Measurements from ENCODE around the gene ADGRB3. TPM values are rescaled to one million over a fixed set of nuclear protein-coding genes. Genes with fewer than 3 reads are reported as not detected.

The ADGRB3 gene
- total and polyA plus RNA-seq, 2 donors (not counting 3 experiments of a cell fraction or from before 2014, with no cell fraction given), result not detected

DNA sequence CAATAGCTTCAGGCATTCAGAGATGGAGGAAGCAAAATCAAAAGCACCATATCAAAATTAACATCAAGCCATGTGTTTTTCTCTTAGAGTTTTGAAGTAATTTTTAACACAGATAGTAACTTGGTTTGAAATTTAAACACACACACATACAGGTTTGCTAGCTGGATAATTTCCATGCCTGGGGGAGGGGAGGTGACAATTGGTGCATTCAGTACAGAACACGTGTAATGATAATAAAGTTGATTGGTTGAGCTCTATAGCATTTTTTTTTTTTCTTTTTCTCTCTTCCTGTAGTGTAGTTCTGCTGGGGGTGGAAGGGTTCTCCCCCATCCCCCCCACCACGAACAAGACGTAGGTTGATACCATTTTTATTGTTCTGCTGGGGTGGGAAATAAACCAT, 596.9 kb downstream of the ADGRB3 start:
- Histone ChIP-seq H3K27ac (ENCODE audit: insufficient read depth, low read depth, low read length) (no peak overlapping the region), H4K20me1 (replicated peaks; ENCODE audit: control insufficient read depth, extremely low read depth, insufficient read depth, low read length) (no peaks in the 10 kb centered on the region), H3K9ac (replicated peaks; ENCODE audit: extremely low read depth, insufficient read depth, low read length) (no peak overlapping the region), H2AFZ (ENCODE audit: low read depth, low read length) (no peak overlapping the region), H3K4me2 (ENCODE audit: insufficient read depth, low read length) (no peak overlapping the region), H3K27me3 (ENCODE audit: control insufficient read depth in 2 of 2, insufficient read depth in 2 of 2, low read length in 2 of 2) (no peaks in the 10 kb centered on the region), H3K79me2 (ENCODE audit: control insufficient read depth, insufficient read depth, low read length) (no peaks in the 10 kb centered on the region), H3K36me3 (ENCODE audit: control insufficient read depth in 2 of 2, extremely low read depth in 1 of 2, insufficient read depth in 2 of 2, low read length in 2 of 2) (no peaks in the 10 kb centered on the region), H3K9me1 (replicated peaks; ENCODE audit: control insufficient read depth, extremely low read depth, insufficient read depth, low read length) (no peaks in the 10 kb centered on the region), H3K4me1 (ENCODE audit: control insufficient read depth, extremely low read depth, insufficient read depth, low read length) (no peaks in the 10 kb centered on the region), H3K9me3 (replicated peaks; ENCODE audit: control insufficient read depth, insufficient read depth, low read length) (peaks cover 2% of the 10 kb centered on the region), H3K4me3 (replicated peaks in 1 of 3; ENCODE audit: insufficient read depth in 1 of 3, low read depth in 1 of 3, low read length in 3 of 3) (no peak overlapping the region)
- CTCF ChIA-PET, result no interaction called here
- no peak for TF ChIP-seq POLR2AphosphoS5 (IDR thresholded peaks at IDR 0.05; ENCODE audit: insufficient read depth, low read depth, low read length)
- no peak for TF ChIP-seq EZH2 (IDR thresholded peaks at IDR 0.05; ENCODE audit: borderline replicate concordance, low read depth, low read length, severe bottlenecking)
- no peak for TF ChIP-seq JUN (IDR thresholded peaks at IDR 0.05; ENCODE audit: borderline replicate concordance, insufficient read depth, insufficient read length, low read depth)
- TF ChIP-seq FOS (IDR thresholded peaks at IDR 0.05; ENCODE audit: borderline replicate concordance, insufficient read depth, low read length), result no peak
- TF ChIP-seq MYC (IDR thresholded peaks at IDR 0.05; ENCODE audit: low read depth, low read length), result no peak
- no peak for TF ChIP-seq POLR2A (IDR thresholded peaks at IDR 0.05; ENCODE audit: low read depth, low read length)
- TF ChIP-seq, protein P1, sequence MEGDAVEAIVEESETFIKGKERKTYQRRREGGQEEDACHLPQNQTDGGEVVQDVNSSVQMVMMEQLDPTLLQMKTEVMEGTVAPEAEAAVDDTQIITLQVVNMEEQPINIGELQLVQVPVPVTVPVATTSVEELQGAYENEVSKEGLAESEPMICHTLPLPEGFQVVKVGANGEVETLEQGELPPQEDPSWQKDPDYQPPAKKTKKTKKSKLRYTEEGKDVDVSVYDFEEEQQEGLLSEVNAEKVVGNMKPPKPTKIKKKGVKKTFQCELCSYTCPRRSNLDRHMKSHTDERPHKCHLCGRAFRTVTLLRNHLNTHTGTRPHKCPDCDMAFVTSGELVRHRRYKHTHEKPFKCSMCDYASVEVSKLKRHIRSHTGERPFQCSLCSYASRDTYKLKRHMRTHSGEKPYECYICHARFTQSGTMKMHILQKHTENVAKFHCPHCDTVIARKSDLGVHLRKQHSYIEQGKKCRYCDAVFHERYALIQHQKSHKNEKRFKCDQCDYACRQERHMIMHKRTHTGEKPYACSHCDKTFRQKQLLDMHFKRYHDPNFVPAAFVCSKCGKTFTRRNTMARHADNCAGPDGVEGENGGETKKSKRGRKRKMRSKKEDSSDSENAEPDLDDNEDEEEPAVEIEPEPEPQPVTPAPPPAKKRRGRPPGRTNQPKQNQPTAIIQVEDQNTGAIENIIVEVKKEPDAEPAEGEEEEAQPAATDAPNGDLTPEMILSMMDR (IDR thresholded peaks at IDR 0.05; ENCODE audit: extremely low read depth in 1 of 2, insufficient read depth in 1 of 2, low read depth in 1 of 2, low read length in 2 of 2), result no peak
- TF ChIP-seq GATA2 (IDR thresholded peaks at IDR 0.05; ENCODE audit: insufficient read depth, insufficient read length, low read depth, low read length), result no peak
- no peak for TF ChIP-seq MAX (IDR thresholded peaks at IDR 0.05; ENCODE audit: insufficient read depth, insufficient read length)
- POLR2A ChIA-PET, result no interaction called here
- BruUV-seq (replicated peaks), result no TSS peak
- intact Hi-C loops (cut with micrococcal nuclease) (no loop called here), dilution Hi-C loops (cut with MboI; ENCODE audit: extremely low pct_ligation_motif_present, low sequenced_read_pairs) (no loop called here)
- no peak for DNase-seq (ENCODE audit: low read depth, low spot score)
- FAIRE-seq, result no peak
